Hematopoietic multipotent progenitor cell treated with erythropoietin and hydrocortisone succinate and interleukin-3 and kit ligand, for 4 days (in vitro differentiated cells): ENCODE measurements around the gene CTDNEP1.
A peak's percentile ranks its signal among the peaks of the same experiment; 100 is the strongest.
"Not testable (repeated sequence)": the region's sequence is repeated elsewhere in the genome, so short reads cannot be mapped to it uniquely, and the experiment has no call there.

ENCODE experiments used
- DNase-seq: peaks from one replicate; pipeline ENCODE4 v3.0.0-alpha.2; 2015

CTDNEP1 gene

GRCh38 chr17:7243838-7244237 is 7.7 kb downstream of the CTDNEP1 start:
- not testable (repeated sequence) for DNase-seq

GRCh38 chr17:7243453-7243729 is 8.1 kb downstream of the CTDNEP1 start:
- no peak for DNase-seq

GRCh38 chr17:7242717-7243452 is 8.6 kb downstream of the CTDNEP1 start:
- DNase-seq = peak; percentile 97

GRCh38 chr17:7241783-7242716 is 9.5 kb downstream of the CTDNEP1 start, which contains the start of gene GABARAP:
Gene GABARAP, minus strand, starts transcription at chr17:7242449. Its CDS starts 119 bp downstream, at chr17:7242330.
- peak; percentile 96 for DNase-seq

GRCh38 chr17:7241090-7241733 is 10.3 kb downstream of the CTDNEP1 start:
- DNase-seq = no peak

GRCh38 chr17:7240375-7240774 is 11.2 kb downstream of the CTDNEP1 start:
- no peak for DNase-seq

- peak; percentile 100 for DNase-seq
Observed at GRCh38 chr17:7239091-7240027, 12.2 kb downstream of the CTDNEP1 start, which contains the start of gene PHF23. Gene PHF23, minus strand, starts transcription at chr17:7239457. Its CDS starts 178 bp downstream, at chr17:7239279.

GRCh38 chr17:7238420-7239090 is 13.0 kb downstream of the CTDNEP1 start:
- DNase-seq = peak; percentile 77

GRCh38 chr17:7237761-7238419 is 13.6 kb downstream of the CTDNEP1 start:
- peak; percentile 93 for DNase-seq

- no peak for DNase-seq
Observed at GRCh38 chr17:7237266-7237760, 14.2 kb downstream of the CTDNEP1 start.

GRCh38 chr17:7236808-7237207 is 14.7 kb downstream of the CTDNEP1 start:
- DNase-seq = no peak

- no peak for DNase-seq
Observed at GRCh38 chr17:7235693-7236665, 15.6 kb downstream of the CTDNEP1 start.

GRCh38 chr17:7234083-7234951 is 17.2 kb downstream of the CTDNEP1 start, which contains the start of gene DVL2:
Gene DVL2, minus strand, starts transcription at chr17:7234517. Its CDS starts 255 bp downstream, at chr17:7234262.
- peak; percentile 99 for DNase-seq

GRCh38 chr17:7233701-7234082 is 17.8 kb downstream of the CTDNEP1 start:
- no peak for DNase-seq

- no peak for DNase-seq
Observed at GRCh38 chr17:7232114-7232513, 19.4 kb downstream of the CTDNEP1 start.

- no peak for DNase-seq
Observed at GRCh38 chr17:7229504-7229903, 22.0 kb downstream of the CTDNEP1 start.

GRCh38 chr17:7228920-7229319 is 22.6 kb downstream of the CTDNEP1 start:
- DNase-seq = no peak
